IMR-90 (cell line): Measurements from ENCODE around the gene POU3F3. TPM values are rescaled to one million over a fixed set of nuclear protein-coding genes. Genes with fewer than 3 reads are reported as not detected.

ENCODE experiments used
- ATAC-seq: fragments of 200-7000 bp; cut with Tn5 transposase; 2 replicates; pipeline ENCODE4 v1.9.1; 2020; ENCODE audit warnings: low read depth, mild to moderate bottlenecking, moderate library complexity
- BruUV-seq: library from RNA; stranded (reverse); fragments of 400-500 nt; replicated peaks from 2 replicates; lab custom pipeline; 2021; lab: Mats Ljungman, UMichigan
- CTCF ChIA-PET: fragments of 300-600 bp; formaldehyde crosslinking; extraction: SDS; loops from one replicate; lab custom pipeline; 2021; ENCODE audit warnings: antibody characterized with exemption; lab: Yijun Ruan, JAX
- POLR2A ChIA-PET: fragments of 300-600 bp; sonication (Branson Sonifier 250); formaldehyde crosslinking; loops from one replicate; lab custom pipeline; 2022; ENCODE audit warnings: antibody characterized with exemption; ENCODE audit not compliant: unreplicated experiment; lab: Charles Lee
- DNase-seq: peaks from one replicate; pipeline ENCODE4 v3.0.0; 2013
- H2AFZ ChIP-seq: replicated peaks from 2 replicates; pipeline ENCODE3; 2013; ENCODE audit warnings: low read length, mild to moderate bottlenecking; ENCODE audit not compliant: poor library complexity
- H2AK5ac ChIP-seq: 2 replicates; pipeline ENCODE4 v1.6.1; 2013; ENCODE audit warnings: low read depth, low read length, inconsistent platforms
- H2AK9ac ChIP-seq: replicated peaks from 2 replicates; pipeline ENCODE3; 2013; ENCODE audit warnings: mild to moderate bottlenecking, low read depth, low read length, moderate library complexity; ENCODE audit not compliant: poor library complexity
- H2BK120ac ChIP-seq: 2 replicates; pipeline ENCODE4 v1.6.1; 2013; ENCODE audit warnings: low read depth, low read length, inconsistent platforms
- H2BK15ac ChIP-seq: 3 replicates; pipeline ENCODE4 v1.6.1; 2013; ENCODE audit warnings: low read depth, low read length, inconsistent platforms
- H2BK20ac ChIP-seq: 2 replicates; pipeline ENCODE4 v1.6.1; 2013; ENCODE audit warnings: low read depth, mild to moderate bottlenecking, inconsistent platforms, low read length, moderate library complexity
- H2BK5ac ChIP-seq: 2 replicates; pipeline ENCODE4 v1.6.1; 2013; ENCODE audit warnings: mild to moderate bottlenecking, low read depth, low read length, inconsistent platforms; ENCODE audit not compliant: poor library complexity, severe bottlenecking
- H3K14ac ChIP-seq: replicated peaks from 2 replicates; pipeline ENCODE4 v1.6.1; 2013; ENCODE audit warnings: low read depth, low read length, inconsistent platforms
- H3K18ac ChIP-seq: 2 replicates; pipeline ENCODE4 v1.6.1; 2013; ENCODE audit warnings: low read depth, low read length, control low read depth
- H3K23ac ChIP-seq: 2 replicates; pipeline ENCODE4 v1.6.1; 2013; ENCODE audit warnings: low read depth, low read length, inconsistent platforms
- H3K27ac ChIP-seq: 2 replicates; pipeline ENCODE4 v1.5.1; 2013; ENCODE audit warnings: mild to moderate bottlenecking, control low read depth, low read length; ENCODE audit not compliant: insufficient read depth
- H3K27me3 ChIP-seq: 2 replicates; pipeline ENCODE4 v1.6.1; 2013; ENCODE audit warnings: low read length; ENCODE audit not compliant: control insufficient read depth, insufficient read depth
- H3K36me3 ChIP-seq: 2 replicates; pipeline ENCODE4 v1.6.1; 2013; ENCODE audit warnings: low read length, mixed read lengths; ENCODE audit not compliant: control insufficient read depth, insufficient read depth
- H3K4ac ChIP-seq: 2 replicates; pipeline ENCODE4 v1.6.1; 2013; ENCODE audit warnings: low read depth, low read length, inconsistent platforms
- H3K4me1 ChIP-seq: 2 replicates; pipeline ENCODE4 v1.6.1; 2013; ENCODE audit warnings: low read length, mixed read lengths; ENCODE audit not compliant: control insufficient read depth, insufficient read depth
- H3K4me2 ChIP-seq: 2 replicates; pipeline ENCODE4 v1.6.1; 2013; ENCODE audit warnings: low read depth, mild to moderate bottlenecking, control low read depth, low read length, moderate library complexity
- H3K4me3 ChIP-seq: 2 replicates; pipeline ENCODE4 v1.5.1; 2013; ENCODE audit warnings: low read depth, mild to moderate bottlenecking, control low read depth, low read length, moderate library complexity; ENCODE audit not compliant: insufficient read depth
- H3K56ac ChIP-seq: 2 replicates; pipeline ENCODE4 v1.6.1; 2013; ENCODE audit warnings: low read length, inconsistent platforms; ENCODE audit not compliant: insufficient read depth; ENCODE audit errors: extremely low read depth
- H3K79me1 ChIP-seq, 2 experiments: 2 replicates each; pipeline ENCODE4 v1.6.1; 2013; ENCODE audit warnings: low read length in 2 of 2, inconsistent platforms in 1 of 2, low read depth in 1 of 2
- H3K9ac ChIP-seq: 2 replicates; pipeline ENCODE4 v1.6.1; 2013; ENCODE audit warnings: low read depth, low read length, control low read depth
- H3K9me1 ChIP-seq: 2 replicates; pipeline ENCODE4 v1.6.1; 2013; ENCODE audit warnings: low read length, inconsistent platforms; ENCODE audit not compliant: insufficient read depth
- H3K9me3 ChIP-seq: 2 replicates; pipeline ENCODE4 v1.6.1; 2013; ENCODE audit warnings: low read length; ENCODE audit not compliant: control insufficient read depth, insufficient read depth
- H4K20me1 ChIP-seq: 2 replicates; pipeline ENCODE4 v1.6.1; 2013; ENCODE audit warnings: low read length, inconsistent platforms; ENCODE audit not compliant: insufficient read depth
- H4K5ac ChIP-seq: 2 replicates; pipeline ENCODE4 v1.6.1; 2013; ENCODE audit warnings: mild to moderate bottlenecking, low read depth, low read length, control low read depth
- H4K8ac ChIP-seq, 2 experiments: 2 replicates each; pipeline ENCODE4 v1.6.1; 2013; ENCODE audit warnings: low read depth in 2 of 2, low read length in 2 of 2, control low read depth in 1 of 2, inconsistent platforms in 1 of 2
- H4K91ac ChIP-seq: 2 replicates; pipeline ENCODE4 v1.6.1; 2013; ENCODE audit warnings: low read depth, low read length, inconsistent platforms; ENCODE audit not compliant: insufficient read depth
- BHLHE40 ChIP-seq: fragments of 150-350 bp; IDR thresholded peaks from 2 replicates; pipeline ENCODE4 v1.6.1; 2016; ENCODE audit warnings: mild to moderate bottlenecking, low read depth, low read length
- CEBPB ChIP-seq: IDR thresholded peaks from 2 replicates; pipeline ENCODE4 v1.6.1; 2012; ENCODE audit warnings: low read depth, low read length, improper control_type of control experiment
- CHD1 ChIP-seq: IDR thresholded peaks from 2 replicates; pipeline ENCODE4 v1.6.1; 2012; ENCODE audit warnings: low read depth, low read length, improper control_type of control experiment
- FOS ChIP-seq: fragments of 150-350 bp; IDR thresholded peaks from 2 replicates; pipeline ENCODE4 v1.6.1; 2016; ENCODE audit warnings: low read depth, low read length
- MXI1 ChIP-seq: IDR thresholded peaks from 2 replicates; pipeline ENCODE4 v1.6.1; 2012; ENCODE audit warnings: low read depth, mild to moderate bottlenecking, low read length, moderate library complexity, borderline replicate concordance
- NFE2L2 ChIP-seq: fragments of 150-350 bp; IDR thresholded peaks from 2 replicates; pipeline ENCODE4 v1.6.1; 2016; ENCODE audit warnings: low read depth, mild to moderate bottlenecking, low read length
- POLR2A ChIP-seq: IDR thresholded peaks from 2 replicates; pipeline ENCODE4 v1.6.1; 2012; ENCODE audit warnings: mild to moderate bottlenecking, low read depth, low read length
- RAD21 ChIP-seq: IDR thresholded peaks from 2 replicates; pipeline ENCODE4 v1.6.1; 2012; ENCODE audit warnings: low read length, improper control_type of control experiment
- RCOR1 ChIP-seq: IDR thresholded peaks from 2 replicates; pipeline ENCODE4 v1.6.1; 2012; ENCODE audit warnings: mild to moderate bottlenecking, low read length, improper control_type of control experiment; ENCODE audit not compliant: insufficient replicate concordance
- USF2 ChIP-seq: fragments of 150-350 bp; IDR thresholded peaks from 2 replicates; pipeline ENCODE4 v1.6.1; 2017; ENCODE audit warnings: mild to moderate bottlenecking, antibody characterized with exemption, low read length, low read depth
- WGBS, 2 experiments: methylation state at CpG; one replicate each; pipeline versions ENCODE4 v1.1.5 to v1.1.7; 2013; ENCODE audit warnings: missing lambda C conversion rate in 2 of 2; ENCODE audit not compliant: insufficient read length in 1 of 2; ENCODE audit errors: extremely low coverage in 2 of 2; 5-methylcytosine and 5-hydroxymethylcytosine counted together
- dilution Hi-C: fragments of 300-500 bp; cut with HindIII; formaldehyde crosslinking; loops from one replicate; pipeline ENCODE4 v1.14.3; 2018; ENCODE audit warnings: low sequenced_read_pairs; ENCODE audit not compliant: unreplicated experiment
- in situ Hi-C: fragments of 300-500 bp; cut with MboI; formaldehyde crosslinking; loops from 3 replicates; pipeline ENCODE4 v1.14.3; 2019; ENCODE audit warnings: low sequenced_read_pairs, inconsistent platforms, mixed read lengths
- intact Hi-C: fragments of 100-400 bp; cut with micrococcal nuclease; formaldehyde crosslinking; loops from 2 replicates; pipeline ENCODE4 v1.10.0; 2022
- polyA plus RNA-seq, 3 experiments: library from polyadenylated mRNA; depleted of rRNA; stranded (reverse); fragments of >200 nt; gene quantifications; 2 replicates each; pipeline ENCODE4 v1.2.3, GENCODE V29; 2012; ENCODE audit warnings: low replicate concordance in 1 of 3
- total RNA-seq: library from RNA; depleted of rRNA; stranded (reverse); fragments of >200 nt; gene quantifications from 2 replicates; pipeline ENCODE4 v1.2.3, GENCODE V29; 2012

The POU3F3 gene
- total and polyA plus RNA-seq, 2 of the 4 experiments (the other 2 are of a cell fraction): not detected

DNA sequence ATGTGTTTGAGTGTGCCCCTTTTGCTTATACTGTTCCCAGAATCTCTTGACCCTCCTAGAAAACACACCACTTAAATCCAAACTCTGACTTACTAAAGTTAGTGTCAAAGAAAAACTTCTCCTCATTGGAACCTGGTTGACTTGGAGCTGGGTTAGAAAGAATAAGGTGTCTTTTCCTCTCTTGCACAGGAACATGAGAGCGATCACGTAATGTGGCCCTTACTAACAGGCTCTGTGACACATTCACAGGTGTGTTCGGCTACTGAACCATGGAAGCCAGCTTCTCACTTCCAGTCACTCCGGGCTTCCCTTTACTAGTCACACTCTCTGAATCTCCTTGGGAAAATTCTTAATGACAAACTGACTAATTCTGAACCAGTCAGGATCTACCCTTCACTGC, 5.4 kb upstream of the POU3F3 start:
- H4K8ac ChIP-seq: no peak overlapping the region
- no peaks in the 10 kb centered on the region for H3K9me1 ChIP-seq
- no peaks in the 10 kb centered on the region for H3K36me3 ChIP-seq
- H3K27me3 ChIP-seq: peaks cover 77% of the 10 kb centered on the region
- H2BK15ac ChIP-seq: no peak overlapping the region
- no peak overlapping the region for H3K14ac ChIP-seq
- BruUV-seq: no TSS peak
- H3K9me3 ChIP-seq: no peaks in the 10 kb centered on the region
- H4K91ac ChIP-seq: no peak overlapping the region
- WGBS, 2 experiments: 0% methylated on average over 2 of the region's 4 CpGs; no CpG with 5 or more reads in 1 of the 2 experiments
- no peak overlapping the region for H3K27ac ChIP-seq
- H3K79me1 ChIP-seq: no peaks in the 10 kb centered on the region
- H2BK5ac ChIP-seq: no peak overlapping the region
- TF ChIP-seq POLR2A: no peak
- no peak for TF ChIP-seq RCOR1
- TF ChIP-seq NFE2L2: no peak
- TF ChIP-seq CEBPB: no peak
- TF ChIP-seq BHLHE40: no peak
- TF ChIP-seq FOS: no peak
- TF ChIP-seq USF2: no peak
- no peak for TF ChIP-seq MXI1
- TF ChIP-seq CHD1: no peak
- TF ChIP-seq RAD21: no peak
- no peak overlapping the region for H3K9ac ChIP-seq
- H2AK9ac ChIP-seq: no peak overlapping the region
- H4K5ac ChIP-seq: no peak overlapping the region
- no peak overlapping the region for H2AK5ac ChIP-seq
- intact Hi-C loops (no loop called here), dilution Hi-C loops (no loop called here), in situ Hi-C loops (no loop called here)
- H3K4me3 ChIP-seq: no peak overlapping the region
- H2BK20ac ChIP-seq: no peak overlapping the region
- H3K4me2 ChIP-seq: no peak overlapping the region
- no peak overlapping the region for H3K56ac ChIP-seq
- ChIA-PET CTCF (interaction anchor here (1.0 to 1.4 kb wide), 2 partner anchors 10 to 12 kb away, joined by 3 to 8 read pairs; no protein-coding TSS in a partner anchor), POLR2A (no interaction called here)
- H3K18ac ChIP-seq: no peak overlapping the region
- no peak overlapping the region for H2AFZ ChIP-seq
- no peak overlapping the region for H3K4ac ChIP-seq
- no peaks in the 10 kb centered on the region for H3K4me1 ChIP-seq
- no peak overlapping the region for H3K23ac ChIP-seq
- no peak for ATAC-seq
- DNase-seq: no peak
- no peak overlapping the region for H2BK120ac ChIP-seq
- H4K20me1 ChIP-seq: no peaks in the 10 kb centered on the region
